ENCODE results near the gene LYL1.
"Not testable (repeated sequence)": the region's sequence is repeated elsewhere in the genome, so short reads cannot be mapped to it uniquely, and the experiment has no call there.

Gene LYL1

DNA sequence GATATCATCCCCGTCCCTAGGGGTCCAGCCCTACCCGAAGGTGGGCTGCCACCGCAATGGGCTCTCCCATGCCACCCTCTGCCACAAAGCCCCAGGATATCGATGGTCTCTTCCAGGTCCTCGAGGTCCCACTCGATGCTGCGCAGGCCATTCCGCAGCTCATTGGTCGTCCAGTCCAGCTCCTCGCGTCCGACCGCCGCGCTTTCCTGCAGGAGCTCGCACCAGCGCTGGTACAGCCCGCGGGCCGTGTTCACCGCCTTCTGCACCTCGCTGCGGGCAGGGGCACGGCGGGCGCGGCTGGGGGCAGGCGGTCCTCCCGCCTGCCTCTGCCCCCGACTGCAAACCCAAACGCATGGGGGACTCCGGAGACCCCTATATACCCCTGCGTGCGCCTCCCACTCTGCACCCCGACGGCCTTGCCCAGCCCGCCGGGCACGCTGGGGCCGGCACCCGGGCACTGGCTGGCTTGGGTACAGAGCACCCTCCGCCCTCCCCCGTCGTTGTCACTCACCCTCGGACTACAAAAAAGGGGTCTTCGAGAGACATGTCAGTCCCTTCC lies 47.0 kb upstream of the LYL1 start:
- TF ChIP-seq, protein P1, sequence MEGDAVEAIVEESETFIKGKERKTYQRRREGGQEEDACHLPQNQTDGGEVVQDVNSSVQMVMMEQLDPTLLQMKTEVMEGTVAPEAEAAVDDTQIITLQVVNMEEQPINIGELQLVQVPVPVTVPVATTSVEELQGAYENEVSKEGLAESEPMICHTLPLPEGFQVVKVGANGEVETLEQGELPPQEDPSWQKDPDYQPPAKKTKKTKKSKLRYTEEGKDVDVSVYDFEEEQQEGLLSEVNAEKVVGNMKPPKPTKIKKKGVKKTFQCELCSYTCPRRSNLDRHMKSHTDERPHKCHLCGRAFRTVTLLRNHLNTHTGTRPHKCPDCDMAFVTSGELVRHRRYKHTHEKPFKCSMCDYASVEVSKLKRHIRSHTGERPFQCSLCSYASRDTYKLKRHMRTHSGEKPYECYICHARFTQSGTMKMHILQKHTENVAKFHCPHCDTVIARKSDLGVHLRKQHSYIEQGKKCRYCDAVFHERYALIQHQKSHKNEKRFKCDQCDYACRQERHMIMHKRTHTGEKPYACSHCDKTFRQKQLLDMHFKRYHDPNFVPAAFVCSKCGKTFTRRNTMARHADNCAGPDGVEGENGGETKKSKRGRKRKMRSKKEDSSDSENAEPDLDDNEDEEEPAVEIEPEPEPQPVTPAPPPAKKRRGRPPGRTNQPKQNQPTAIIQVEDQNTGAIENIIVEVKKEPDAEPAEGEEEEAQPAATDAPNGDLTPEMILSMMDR (IDR thresholded peaks at IDR 0.05; ENCODE audit: insufficient read depth, low read length, poor library complexity, severe bottlenecking), result no peak
- Histone ChIP-seq H3K27me3 (replicated peaks; ENCODE audit: control insufficient read depth, insufficient read depth, low read length) (no peaks in the 10 kb centered on the region), H3K4me3 (replicated peaks; ENCODE audit: low read depth, low read length) (peak overlapping the region; percentile 97), H3K36me3 (ENCODE audit: control insufficient read depth, insufficient read depth, low read length) (no peaks in the 10 kb centered on the region; the same call in none of the 2 replicates)
- DNase-seq (ENCODE audit: extremely low read depth, insufficient read length), result no peak

DNA sequence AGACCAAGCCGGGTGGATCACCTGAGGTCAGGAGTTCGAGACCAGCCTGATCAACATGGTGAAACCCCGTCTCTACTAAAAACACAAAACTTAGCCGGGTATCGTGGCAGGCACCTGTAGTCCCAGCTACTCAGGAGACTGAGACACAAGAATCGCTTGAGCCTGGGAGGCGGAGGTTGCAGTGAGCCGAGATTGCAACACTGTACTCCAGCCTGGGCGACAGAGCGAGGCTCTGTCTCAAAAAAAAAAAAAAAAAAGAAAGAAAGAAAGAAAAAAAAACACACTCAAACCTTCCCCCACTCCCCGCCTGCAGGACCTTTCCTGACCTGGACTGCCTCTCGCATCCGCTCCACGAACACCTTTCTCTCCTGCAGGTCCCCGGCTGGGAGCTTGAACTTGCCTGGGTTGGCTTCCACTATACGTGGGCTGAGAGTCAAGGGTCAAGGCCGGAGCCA lies 46.5 kb upstream of the LYL1 start:
- H3K4me3 ChIP-seq (replicated peaks; ENCODE audit: low read depth, low read length), result peak overlapping the region; percentile 97
- not testable (repeated sequence) for DNase-seq (ENCODE audit: extremely low read depth, insufficient read length); H3K36me3 ChIP-seq (ENCODE audit: control insufficient read depth, insufficient read depth, low read length); H3K27me3 ChIP-seq (replicated peaks; ENCODE audit: control insufficient read depth, insufficient read depth, low read length)

DNA sequence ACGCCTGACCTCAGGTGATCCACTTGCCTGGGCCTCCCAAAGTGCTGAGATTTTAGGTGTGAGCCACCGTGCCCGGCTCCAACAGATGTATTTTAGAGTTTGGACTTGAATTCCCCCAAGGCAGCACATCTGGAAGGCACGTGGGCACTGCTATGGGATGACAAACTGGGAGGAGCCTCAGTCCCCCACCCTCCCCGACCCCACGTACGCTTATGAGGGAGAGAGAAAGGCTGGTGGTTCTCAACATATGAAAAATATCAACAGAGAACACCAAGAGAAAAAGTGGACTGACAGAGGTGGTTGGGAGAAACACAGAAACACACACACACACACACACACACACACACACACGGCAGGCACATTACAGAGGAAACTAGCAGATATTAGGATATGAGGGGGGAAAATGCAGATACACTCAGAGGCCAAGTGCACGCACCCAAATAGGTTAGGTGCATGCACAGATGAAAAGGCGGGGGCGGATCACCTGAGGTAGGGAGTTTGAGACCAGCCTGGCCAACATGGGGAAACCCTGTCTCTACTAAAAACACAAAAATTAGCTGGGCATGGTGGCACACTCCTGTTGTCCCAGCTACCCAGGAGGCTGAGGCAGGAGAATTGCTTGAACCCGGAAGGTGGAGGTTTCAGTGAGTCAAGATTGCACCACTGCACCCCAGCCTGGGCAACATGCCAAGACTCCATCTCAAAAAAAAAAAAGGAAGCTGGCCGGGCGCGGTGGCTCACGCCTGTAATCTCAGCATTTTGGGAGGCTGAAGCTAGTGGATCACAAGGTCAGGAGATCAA lies 44.3 kb upstream of the LYL1 start:
- Histone ChIP-seq H3K27me3 (replicated peaks; ENCODE audit: control insufficient read depth, insufficient read depth, low read length) (no peaks in the 10 kb centered on the region), H3K36me3 (ENCODE audit: control insufficient read depth, insufficient read depth, low read length) (peaks cover 5% of the 10 kb centered on the region), H3K4me3 (replicated peaks; ENCODE audit: low read depth, low read length) (no peak overlapping the region)
- DNase-seq (ENCODE audit: extremely low read depth, insufficient read length), result no peak
- TF ChIP-seq, protein P1 (IDR thresholded peaks at IDR 0.05; ENCODE audit: insufficient read depth, low read length, poor library complexity, severe bottlenecking), result no peak

DNA sequence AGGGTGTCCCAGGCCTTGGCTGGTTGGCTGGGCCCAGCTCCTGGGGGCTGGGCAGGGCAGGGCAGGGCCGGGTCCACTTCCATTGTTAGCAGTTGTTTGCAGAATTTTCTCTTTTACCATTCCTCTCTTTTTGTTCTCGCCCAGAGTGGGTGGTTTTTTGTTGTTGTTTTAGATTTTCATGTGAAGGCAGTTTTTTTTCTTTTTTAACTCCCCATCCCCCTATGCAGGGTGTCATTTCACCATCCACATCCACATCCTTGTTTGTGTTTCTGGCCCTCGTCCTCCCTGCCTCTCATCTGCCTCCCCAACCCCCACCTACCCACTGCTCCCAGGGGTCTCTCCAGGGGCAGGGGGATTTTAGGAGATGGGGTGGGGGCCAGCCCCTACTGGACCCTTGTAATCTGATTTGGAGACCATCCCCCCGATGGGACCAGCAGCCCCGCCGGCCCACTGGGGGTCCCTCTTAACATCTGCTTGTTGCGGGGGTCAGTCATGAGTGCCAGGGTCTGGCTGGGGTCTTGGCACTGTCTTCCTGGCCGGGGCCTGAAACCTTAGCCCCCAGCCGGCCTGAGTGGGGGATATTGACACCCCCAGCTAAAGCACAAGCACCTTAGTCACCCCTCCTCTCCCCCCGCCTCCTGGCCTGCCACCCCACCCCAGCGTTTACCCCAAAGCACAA lies 37.1 kb upstream of the LYL1 start:
- Histone ChIP-seq H3K27me3 (replicated peaks; ENCODE audit: control insufficient read depth, insufficient read depth, low read length) (no peaks in the 10 kb centered on the region), H3K36me3 (ENCODE audit: control insufficient read depth, insufficient read depth, low read length) (peaks cover 33% of the 10 kb centered on the region), H3K4me3 (replicated peaks; ENCODE audit: low read depth, low read length) (no peak overlapping the region)
- DNase-seq (ENCODE audit: extremely low read depth, insufficient read length), result no peak
- TF ChIP-seq, protein P1 (IDR thresholded peaks at IDR 0.05; ENCODE audit: insufficient read depth, low read length, poor library complexity, severe bottlenecking), result no peak

DNA sequence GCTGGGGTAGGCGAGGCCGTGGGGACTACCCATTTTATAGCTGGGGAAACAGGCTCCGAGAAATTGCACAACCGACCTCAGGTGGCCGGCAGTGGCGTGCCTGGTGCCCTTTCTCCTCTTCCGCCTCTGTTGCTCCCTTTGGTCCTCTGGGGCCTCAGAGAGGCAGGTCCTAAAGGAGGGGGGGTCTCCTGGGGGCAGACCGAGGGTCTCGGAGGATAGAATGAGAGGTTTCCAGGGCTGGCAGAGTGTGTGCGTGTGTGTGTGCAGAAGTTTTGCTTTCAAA lies 36.2 kb upstream of the LYL1 start:
- no peak for DNase-seq (ENCODE audit: extremely low read depth, insufficient read length)
- TF ChIP-seq, protein P1 (IDR thresholded peaks at IDR 0.05; ENCODE audit: insufficient read depth, low read length, poor library complexity, severe bottlenecking), result no peak
- H3K27me3 ChIP-seq (replicated peaks; ENCODE audit: control insufficient read depth, insufficient read depth, low read length), result no peaks in the 10 kb centered on the region
- peaks cover 28% of the 10 kb centered on the region for H3K36me3 ChIP-seq (ENCODE audit: control insufficient read depth, insufficient read depth, low read length)
- no peak overlapping the region for H3K4me3 ChIP-seq (replicated peaks; ENCODE audit: low read depth, low read length)

DNA sequence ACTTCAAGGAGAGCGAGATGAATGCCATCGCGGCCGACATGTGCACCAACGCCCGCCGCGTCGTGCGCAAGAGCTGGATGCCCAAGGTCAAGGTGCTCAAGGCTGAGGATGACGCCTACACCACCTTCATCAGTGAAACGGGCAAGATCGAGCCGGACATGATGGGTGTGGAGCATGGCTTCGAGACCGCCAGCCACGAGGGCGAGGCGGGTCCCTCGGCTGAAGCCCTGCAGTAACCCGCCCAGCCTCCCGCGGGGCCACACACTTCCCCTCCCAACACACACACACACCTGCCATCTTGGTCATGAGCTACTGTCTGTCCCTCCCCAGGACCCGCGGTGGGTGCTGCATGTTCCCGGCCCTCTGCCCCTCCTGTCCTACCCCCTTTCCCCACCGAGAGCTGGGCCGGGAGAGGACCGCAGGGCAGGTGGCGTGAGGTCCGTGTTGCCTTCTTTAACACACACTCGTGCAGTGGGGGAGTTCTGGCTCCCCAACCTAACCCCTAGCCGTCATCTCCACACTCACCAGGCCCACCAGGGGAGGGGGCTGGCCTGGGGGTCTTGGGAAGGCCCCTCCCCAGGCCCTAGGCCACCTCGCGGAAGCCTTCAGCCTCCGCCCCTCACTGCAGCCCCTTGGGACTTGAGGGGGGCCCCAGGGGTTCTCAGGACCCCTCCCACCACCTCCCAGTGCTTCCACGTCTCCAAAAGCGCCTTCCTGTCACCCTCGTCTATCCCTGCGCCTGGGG lies 35.7 kb upstream of the LYL1 start:
- Histone ChIP-seq H3K36me3 (ENCODE audit: control insufficient read depth, insufficient read depth, low read length) (peaks cover 28% of the 10 kb centered on the region), H3K27me3 (replicated peaks; ENCODE audit: control insufficient read depth, insufficient read depth, low read length) (no peaks in the 10 kb centered on the region), H3K4me3 (replicated peaks; ENCODE audit: low read depth, low read length) (no peak overlapping the region)
- DNase-seq (ENCODE audit: extremely low read depth, insufficient read length), result no peak
- TF ChIP-seq, protein P1 (IDR thresholded peaks at IDR 0.05; ENCODE audit: insufficient read depth, low read length, poor library complexity, severe bottlenecking), result no peak

All from GM06990 (cell line).